ENCODE measurements around the gene UBE2O.

UBE2O gene

GRCh38 chr17:76445697-76446448 is 7.1 kb downstream of the UBE2O start:
- TF ChIP-seq, protein P1, sequence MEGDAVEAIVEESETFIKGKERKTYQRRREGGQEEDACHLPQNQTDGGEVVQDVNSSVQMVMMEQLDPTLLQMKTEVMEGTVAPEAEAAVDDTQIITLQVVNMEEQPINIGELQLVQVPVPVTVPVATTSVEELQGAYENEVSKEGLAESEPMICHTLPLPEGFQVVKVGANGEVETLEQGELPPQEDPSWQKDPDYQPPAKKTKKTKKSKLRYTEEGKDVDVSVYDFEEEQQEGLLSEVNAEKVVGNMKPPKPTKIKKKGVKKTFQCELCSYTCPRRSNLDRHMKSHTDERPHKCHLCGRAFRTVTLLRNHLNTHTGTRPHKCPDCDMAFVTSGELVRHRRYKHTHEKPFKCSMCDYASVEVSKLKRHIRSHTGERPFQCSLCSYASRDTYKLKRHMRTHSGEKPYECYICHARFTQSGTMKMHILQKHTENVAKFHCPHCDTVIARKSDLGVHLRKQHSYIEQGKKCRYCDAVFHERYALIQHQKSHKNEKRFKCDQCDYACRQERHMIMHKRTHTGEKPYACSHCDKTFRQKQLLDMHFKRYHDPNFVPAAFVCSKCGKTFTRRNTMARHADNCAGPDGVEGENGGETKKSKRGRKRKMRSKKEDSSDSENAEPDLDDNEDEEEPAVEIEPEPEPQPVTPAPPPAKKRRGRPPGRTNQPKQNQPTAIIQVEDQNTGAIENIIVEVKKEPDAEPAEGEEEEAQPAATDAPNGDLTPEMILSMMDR (IDR thresholded peaks at IDR 0.05; ENCODE audit: low read length, missing control alignments) = no peak
- peak overlapping the region; percentile 8 for H3K4me3 ChIP-seq (replicated peaks; ENCODE audit: low read depth, low read length)
- no peak for DNase-seq (ENCODE audit: low read depth)

DNA sequence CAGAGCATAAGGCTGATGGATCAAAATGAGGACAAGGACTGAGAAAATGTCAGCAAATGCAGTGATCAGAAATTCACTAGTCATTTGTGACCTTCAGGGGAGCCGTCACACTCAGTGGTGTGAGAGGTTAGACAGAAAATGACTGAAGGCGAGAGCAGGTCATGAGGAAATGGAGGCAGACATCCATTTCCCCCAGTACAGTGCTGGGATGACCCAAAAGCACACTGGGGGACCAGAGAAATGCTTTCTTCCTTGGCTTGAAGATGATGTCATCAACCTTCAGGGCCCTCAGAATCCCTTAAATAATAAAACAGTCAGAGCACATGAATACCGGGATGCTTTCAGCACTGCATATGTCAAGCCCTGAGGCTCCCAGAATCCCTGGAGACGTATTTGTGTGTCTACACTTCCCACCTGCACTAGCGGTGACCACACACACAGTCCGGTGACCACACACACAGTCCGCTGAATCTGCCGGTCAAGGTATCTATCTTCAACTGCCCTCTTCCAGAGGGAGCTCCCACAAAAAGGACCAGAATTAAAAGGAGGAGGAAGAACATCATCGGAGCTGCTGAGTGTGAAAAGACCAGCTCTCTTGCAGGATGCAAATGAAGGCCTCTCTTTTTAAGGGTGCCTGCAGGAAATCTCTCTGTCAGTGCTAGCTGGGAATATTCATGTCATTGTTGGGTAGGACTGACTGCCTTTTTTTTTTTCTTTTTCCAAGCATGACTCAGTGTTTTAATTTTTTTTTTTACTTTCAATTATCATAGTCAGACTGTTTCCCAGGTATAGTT is 8.2 kb downstream of the UBE2O start:
- peak; percentile 36 for DNase-seq (ENCODE audit: low read depth)
- H3K4me3 ChIP-seq (replicated peaks; ENCODE audit: low read depth, low read length) = no peak overlapping the region
- TF ChIP-seq, protein P1 (IDR thresholded peaks at IDR 0.05; ENCODE audit: low read length, missing control alignments) = no peak

DNA sequence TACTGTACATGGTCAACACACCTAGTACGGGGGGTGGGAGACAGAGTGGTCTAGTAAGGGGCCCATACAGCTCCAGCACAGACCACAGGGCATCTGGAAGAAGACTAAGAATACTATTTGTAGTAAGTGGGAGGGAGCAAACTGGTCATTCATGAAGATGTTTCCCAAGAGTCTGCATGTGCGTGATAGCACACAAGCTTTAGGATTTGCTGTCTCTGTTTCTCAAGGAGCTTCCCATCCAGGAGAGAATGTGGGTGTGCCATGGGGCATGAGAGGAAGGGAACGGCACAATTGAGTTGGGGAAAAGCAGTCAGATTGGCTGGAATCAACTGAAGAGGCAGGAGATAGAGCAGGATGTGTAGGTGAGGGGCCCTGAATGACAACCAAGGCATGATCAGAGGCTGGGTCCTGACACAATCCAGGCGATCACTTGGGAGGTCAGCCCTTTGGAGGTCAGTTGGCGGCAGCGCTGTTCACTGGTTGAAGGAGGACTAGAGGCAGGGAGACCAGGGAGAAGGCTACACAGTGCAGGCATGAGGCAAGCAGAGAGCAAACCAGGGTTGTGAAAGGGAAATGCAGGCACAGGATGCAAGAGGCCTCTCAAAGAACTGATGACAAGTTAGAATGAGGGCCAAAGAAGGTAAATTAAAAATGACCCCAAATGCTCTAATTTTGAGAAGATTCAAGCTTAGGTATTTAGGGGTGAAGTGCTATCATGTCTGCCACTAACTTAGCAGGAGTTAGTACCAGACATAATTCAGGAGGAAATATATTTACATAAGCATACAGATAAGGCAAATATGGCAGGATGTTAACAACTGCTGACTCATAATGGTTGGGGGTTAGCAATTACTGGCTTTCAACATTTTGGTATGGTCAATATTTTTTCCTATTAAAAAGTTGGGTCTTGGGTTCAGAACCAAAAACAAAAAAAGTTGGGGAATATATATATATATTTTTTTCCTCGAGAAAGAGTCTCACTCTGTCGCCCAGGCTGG is 10.3 kb downstream of the UBE2O start:
- DNase-seq (ENCODE audit: low read depth) = peak; percentile 55
- no peak overlapping the region for H3K4me3 ChIP-seq (replicated peaks; ENCODE audit: low read depth, low read length)
- TF ChIP-seq, protein P1 (IDR thresholded peaks at IDR 0.05; ENCODE audit: low read length, missing control alignments) = no peak

DNA sequence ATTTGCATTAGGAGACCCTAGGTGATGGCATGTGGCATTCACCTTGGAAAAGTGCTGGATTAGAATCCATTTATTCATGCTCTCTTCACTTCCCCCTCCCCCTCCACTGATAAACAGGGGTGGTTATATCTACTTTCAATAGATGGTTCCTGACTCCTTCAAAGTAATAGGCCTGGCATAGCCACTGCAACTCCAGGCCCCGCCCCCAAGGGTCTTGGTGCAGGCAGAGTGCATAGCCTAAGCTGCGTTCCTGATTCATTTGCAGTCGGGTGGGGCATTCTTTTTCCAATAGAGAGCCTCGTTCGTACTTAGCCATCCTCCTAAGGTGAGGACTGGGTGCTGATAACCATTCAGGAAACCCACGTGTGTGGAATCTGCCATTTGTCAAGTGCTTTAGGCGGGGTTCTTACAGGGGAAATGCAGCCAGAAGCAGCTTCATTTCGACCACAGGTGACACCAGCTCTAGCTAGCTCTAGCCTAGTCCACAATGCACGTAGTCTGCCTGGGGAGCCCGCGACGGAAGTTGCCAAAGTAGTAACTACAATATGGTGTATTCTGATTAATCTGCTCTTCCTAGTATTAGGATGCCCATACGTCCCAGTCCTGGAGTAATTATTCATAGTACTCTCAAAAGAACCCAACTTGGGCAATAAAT is 11.1 kb downstream of the UBE2O start:
- no peak overlapping the region for H3K4me3 ChIP-seq (replicated peaks; ENCODE audit: low read depth, low read length)
- no peak for DNase-seq (ENCODE audit: low read depth)
- TF ChIP-seq, protein P1 (IDR thresholded peaks at IDR 0.05; ENCODE audit: low read length, missing control alignments) = no peak

DNA sequence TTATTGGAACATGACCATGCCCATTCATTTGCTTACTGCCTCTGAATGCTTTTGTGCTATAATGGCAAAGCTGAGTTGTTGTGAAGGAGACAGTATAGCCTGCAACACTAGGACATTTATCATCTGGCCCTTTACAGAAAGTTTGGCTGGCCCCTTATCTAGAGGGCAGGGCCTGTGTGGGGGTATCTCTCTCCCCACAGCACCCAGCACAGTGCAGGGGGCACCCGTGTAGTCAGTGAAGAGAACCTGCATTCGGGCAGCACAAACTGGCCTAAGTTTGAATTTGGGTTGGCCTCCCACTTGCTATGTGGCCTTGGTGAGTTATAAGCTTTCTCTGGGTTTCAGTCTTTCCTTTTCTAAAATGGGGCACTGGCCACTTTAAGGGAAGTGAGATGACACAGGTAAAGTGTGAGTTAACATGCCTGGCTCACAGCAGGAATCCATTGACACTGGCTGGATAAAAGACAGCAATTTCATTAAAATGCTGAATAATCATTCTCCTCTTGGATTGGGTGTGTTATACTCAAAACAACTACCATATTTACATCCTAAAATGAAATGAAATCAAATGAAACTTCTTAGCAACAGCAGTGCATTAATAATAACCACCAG is 12.1 kb downstream of the UBE2O start:
- H3K4me3 ChIP-seq (replicated peaks; ENCODE audit: low read depth, low read length) = no peak overlapping the region
- TF ChIP-seq, protein P1 (IDR thresholded peaks at IDR 0.05; ENCODE audit: low read length, missing control alignments) = no peak
- DNase-seq (ENCODE audit: low read depth) = no peak

Measured in fibroblast of pulmonary artery (primary cell).